Measurements from ENCODE around the gene PPP1R12B.

The PPP1R12B gene, protein sequence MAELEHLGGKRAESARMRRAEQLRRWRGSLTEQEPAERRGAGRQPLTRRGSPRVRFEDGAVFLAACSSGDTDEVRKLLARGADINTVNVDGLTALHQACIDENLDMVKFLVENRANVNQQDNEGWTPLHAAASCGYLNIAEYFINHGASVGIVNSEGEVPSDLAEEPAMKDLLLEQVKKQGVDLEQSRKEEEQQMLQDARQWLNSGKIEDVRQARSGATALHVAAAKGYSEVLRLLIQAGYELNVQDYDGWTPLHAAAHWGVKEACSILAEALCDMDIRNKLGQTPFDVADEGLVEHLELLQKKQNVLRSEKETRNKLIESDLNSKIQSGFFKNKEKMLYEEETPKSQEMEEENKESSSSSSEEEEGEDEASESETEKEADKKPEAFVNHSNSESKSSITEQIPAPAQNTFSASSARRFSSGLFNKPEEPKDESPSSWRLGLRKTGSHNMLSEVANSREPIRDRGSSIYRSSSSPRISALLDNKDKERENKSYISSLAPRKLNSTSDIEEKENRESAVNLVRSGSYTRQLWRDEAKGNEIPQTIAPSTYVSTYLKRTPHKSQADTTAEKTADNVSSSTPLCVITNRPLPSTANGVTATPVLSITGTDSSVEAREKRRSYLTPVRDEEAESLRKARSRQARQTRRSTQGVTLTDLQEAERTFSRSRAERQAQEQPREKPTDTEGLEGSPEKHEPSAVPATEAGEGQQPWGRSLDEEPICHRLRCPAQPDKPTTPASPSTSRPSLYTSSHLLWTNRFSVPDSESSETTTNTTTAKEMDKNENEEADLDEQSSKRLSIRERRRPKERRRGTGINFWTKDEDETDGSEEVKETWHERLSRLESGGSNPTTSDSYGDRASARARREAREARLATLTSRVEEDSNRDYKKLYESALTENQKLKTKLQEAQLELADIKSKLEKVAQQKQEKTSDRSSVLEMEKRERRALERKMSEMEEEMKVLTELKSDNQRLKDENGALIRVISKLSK

DNA sequence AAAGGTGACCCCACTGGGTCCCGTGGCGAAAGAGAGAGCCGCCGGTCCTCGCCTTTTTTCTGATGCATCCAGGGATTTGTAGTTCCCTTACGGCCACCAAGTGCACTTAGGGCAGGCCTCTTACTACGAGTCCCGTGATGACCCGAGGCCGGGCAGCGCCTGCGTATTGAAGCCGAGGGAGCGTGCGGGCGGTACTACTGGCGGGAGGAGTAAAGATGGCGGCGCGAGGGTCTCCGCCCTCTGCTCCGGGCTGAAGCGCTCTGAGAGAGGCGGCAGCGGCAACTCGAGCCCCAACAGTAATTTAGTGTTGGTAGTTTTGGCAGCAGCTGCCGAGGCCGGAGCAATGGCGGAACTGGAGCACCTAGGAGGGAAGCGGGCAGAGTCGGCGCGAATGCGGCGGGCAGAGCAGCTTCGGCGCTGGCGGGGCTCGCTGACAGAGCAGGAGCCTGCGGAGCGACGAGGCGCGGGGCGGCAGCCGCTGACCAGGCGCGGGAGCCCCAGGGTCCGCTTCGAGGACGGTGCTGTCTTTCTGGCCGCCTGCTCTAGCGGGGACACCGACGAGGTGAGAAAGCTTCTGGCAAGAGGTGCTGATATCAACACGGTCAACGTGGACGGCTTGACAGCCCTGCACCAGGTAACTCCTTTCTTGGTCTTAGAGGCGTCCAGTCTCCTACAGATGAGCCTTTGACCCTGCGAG, at the start of gene PPP1R12B:
Gene PPP1R12B (plus strand): TSS at position 191 of the 697 bp plus-strand sequence. CDS start 153 bp downstream, at position 344.
- DNase-seq = peak; percentile 98

DNA sequence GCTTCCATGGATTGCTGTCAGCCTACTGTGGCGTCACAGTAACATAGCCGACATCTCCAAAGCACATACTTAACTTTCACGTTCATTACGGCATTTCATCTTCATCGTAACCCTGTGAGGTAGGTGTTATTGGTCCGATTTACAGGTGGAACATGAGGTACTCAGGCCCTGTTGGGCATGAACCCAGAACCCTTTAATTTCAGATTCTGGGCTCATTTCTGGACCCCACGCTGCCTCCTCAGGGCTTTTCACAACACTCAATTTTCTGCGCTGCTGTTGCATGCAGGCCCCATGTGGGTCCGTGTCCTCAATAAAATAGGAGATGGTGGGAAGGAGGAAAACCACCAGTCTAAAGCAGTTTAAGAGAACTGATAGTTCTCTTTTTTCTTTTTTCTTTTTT, 46.3 kb upstream of the PPP1R12B start:
- no peak for DNase-seq

DNA sequence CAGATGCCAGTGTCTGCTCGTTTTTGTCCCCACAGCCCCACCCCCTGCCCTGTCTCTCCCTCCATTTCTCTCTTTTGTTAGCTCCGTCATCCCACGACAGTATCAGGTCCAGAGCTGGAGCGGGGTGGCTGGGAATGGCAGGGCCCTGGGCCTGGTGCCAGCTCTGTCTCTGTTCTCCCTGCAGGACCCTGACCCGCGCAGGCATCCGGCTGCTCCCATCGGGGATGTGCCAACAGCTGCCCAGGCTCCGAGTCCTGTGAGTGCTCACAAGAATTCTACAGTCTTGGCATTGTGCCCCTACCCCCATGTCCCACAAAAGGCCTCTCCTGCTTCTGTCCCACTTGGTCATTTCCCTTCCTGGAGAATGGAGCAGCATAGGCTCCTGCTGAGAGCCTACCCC, 44.1 kb upstream of the PPP1R12B start:
- DNase-seq = peak; percentile 7

DNA sequence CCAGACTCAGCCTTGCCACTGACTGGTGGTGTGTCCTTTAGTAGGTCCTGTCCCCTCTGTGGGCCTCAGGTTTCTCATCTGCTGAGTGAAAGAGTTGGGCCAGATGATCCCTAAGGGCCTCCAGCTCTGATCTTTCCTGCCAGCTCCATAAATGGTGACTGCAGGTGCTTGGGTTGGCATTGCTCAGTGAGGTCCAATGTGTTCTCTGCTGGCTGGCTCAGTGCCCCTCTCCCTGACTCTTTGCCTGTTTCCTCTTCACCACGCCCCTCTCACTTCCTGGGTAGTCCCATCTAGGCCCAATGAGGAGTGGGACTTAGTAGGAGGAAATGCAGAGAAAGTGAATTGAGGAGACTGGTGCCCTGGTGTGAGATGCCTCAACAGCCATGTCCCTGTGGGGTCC, 43.3 kb upstream of the PPP1R12B start:
- DNase-seq = no peak

DNA sequence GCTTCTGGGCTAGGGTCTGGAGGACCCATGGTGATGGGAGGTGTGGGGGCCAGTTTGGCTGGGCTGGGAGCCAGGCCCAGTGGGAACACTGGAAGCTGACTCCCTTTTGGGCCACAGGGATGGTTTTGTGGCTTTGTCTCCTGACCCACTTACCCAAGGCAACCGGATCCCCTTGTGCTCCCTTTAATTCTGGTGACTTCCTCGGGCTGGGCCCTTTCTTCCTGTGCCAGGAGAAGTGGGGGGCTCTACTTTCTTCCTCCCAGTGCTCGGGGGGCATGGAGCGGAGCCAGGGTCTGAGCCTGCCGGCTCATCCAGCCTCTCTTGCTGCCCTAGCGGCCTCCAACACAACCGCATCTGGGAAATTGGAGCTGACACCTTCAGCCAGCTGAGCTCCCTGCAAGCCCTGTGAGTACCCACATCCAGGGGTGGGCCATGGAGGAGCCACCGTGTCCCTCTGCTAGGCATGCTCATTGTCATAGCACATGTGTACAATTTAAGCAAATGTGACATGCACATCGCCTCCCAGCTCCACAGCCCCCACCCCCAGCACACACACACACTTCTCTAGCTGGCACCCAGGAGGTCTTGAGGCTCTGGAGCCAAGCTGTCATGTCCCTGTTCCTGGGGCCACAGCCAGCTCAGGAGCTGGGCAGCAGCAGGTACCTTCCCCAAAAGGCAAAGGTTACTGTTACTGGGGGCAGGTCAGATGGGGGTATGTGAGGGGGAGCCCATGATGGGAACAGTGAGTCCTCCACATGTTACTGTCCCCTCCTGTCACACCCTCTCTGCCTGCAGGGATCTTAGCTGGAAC, 41.8 kb upstream of the PPP1R12B start:
- no peak for DNase-seq

DNA sequence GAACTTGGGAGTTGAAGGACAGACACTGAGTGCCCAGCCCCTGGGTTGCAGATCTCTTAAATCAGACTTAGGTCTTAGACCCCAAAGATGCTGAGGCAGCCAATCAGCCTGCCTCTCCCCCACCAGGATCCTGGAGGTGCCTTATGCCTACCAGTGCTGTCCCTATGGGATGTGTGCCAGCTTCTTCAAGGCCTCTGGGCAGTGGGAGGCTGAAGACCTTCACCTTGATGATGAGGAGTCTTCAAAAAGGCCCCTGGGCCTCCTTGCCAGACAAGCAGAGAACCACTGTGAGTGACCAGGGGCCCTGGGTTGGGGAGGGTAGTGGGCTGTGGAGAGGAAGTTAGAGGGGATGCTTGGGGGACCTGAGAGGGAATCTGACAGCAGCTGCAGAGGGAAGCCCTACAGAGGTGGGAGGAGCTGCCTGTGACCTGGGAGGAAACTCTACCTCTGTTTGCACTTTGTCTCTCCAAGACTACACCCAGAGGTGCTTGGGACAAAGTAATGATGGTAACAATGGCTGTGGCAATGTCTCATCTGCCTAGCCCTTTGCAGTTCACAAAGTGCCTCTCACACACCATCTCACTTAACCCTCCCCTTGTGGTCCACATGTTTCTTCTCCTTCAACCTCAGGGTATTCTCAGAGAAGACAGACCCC, 38.3 kb upstream of the PPP1R12B start:
- DNase-seq = no peak

DNA sequence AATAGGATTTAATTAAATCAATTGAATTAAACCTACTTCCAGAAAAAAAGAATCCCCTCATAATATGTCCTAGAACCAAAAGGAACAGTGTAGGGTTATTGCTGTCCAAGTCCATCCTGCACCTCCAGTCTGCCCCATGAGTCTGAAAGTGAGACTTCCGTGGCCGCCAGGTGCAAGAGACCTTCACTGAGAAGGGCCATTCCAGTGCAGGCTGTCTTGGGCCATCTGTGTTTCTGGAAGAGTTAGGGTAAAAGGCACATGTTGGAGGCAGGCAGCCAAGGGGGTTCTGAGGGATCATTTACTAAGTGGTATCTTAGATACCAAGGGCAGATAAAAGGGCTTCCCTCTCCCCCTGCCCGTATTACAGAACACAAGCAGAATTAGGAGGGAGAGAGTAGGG, 37.8 kb upstream of the PPP1R12B start:
- DNase-seq = no peak

DNA sequence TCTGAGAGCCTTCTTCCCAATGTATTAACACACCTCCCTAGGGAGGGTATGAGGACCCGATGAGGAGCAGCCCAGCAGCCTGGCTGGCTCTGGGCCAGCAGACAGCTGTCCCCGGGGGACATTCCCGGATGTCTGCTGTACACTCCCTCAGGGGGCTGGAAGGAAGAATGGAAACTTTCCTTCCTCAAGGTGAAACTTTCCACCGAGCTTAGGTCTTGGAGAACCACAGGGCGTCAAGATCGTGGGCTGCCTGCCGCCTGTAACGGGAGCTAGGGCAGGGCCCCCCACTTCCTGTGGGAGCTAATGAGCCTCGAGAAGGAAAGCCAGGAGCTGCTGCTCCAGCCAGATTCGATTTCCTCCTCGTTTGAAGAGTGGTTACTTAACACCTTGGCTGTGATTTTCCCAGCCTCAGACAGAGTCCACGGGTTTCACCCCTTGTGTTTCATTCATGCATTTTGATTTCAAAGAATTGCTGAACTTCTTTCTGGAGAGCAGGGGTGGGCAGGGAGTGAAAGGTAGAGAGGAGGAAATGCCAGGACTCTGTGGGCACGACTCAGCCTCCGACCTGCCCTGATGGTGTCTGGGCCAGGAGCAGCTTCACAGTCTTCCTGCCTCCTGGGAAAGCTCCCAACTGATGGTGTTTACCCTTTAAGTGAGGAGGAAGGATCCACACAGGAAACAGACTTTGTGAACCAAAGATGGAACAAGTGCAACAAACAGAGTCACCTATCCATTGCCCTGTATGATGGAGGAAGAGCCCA, 36.4 kb upstream of the PPP1R12B start:
- peak; percentile 20 for DNase-seq

DNA sequence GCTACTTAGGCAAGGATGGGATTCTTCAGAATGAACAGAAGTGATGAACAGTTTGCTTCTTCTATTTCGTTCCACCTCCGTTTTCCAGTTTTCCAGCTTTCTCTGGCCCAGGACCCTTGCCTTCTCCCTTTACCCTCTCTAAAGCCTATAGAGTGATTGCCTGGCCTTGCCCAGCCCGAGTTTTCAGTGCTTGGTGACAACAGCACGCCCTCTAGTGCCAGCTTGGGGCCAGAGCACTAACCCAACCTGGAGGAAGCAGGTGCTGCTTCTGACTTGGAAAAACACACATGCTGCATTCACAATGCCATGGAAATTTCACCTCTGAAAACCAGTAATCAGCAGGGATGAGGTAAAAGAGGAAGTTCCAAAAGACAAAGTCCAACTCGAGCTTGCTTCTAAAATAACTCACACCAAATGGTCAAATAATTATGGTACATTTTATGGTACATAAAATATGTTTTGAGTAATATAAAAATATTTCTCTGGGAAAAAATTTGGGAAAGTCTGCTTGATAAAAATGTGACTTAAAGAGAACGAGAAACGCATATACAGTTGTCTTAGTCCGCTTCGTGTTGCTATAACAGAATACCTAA, 32.8 kb upstream of the PPP1R12B start:
- peak; percentile 78 for DNase-seq

DNA sequence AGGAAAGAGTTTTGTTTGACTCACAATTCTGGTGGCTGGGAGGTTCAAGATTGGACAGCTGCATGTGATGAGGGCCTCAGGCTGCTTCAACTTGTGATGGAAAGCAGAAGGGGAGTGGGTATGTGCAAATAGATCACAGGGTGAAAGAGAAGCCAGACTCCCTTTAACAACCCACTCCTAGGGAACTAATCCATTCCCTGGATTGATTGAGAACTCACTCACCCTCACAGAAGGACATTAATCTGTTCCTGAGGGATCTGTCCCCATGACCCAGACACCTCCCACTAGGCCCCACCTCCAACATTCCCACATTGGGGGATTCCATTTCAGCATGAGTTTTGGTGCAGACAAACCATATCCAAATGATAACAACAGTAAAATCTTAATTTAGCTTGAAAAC, 32.3 kb upstream of the PPP1R12B start:
- DNase-seq = no peak

DNA sequence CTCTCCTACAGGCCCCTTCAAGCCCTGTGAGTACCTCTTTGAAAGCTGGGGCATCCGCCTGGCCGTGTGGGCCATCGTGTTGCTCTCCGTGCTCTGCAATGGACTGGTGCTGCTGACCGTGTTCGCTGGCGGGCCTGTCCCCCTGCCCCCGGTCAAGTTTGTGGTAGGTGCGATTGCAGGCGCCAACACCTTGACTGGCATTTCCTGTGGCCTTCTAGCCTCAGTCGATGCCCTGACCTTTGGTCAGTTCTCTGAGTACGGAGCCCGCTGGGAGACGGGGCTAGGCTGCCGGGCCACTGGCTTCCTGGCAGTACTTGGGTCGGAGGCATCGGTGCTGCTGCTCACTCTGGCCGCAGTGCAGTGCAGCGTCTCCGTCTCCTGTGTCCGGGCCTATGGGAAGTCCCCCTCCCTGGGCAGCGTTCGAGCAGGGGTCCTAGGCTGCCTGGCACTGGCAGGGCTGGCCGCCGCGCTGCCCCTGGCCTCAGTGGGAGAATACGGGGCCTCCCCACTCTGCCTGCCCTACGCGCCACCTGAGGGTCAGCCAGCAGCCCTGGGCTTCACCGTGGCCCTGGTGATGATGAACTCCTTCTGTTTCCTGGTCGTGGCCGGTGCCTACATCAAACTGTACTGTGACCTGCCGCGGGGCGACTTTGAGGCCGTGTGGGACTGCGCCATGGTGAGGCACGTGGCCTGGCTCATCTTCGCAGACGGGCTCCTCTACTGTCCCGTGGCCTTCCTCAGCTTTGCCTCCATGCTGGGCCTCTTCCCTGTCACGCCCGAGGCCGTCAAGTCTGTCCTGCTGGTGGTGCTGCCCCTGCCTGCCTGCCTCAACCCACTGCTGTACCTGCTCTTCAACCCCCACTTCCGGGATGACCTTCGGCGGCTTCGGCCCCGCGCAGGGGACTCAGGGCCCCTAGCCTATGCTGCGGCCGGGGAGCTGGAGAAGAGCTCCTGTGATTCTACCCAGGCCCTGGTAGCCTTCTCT, 30.3 kb upstream of the PPP1R12B start:
- DNase-seq = no peak

DNA sequence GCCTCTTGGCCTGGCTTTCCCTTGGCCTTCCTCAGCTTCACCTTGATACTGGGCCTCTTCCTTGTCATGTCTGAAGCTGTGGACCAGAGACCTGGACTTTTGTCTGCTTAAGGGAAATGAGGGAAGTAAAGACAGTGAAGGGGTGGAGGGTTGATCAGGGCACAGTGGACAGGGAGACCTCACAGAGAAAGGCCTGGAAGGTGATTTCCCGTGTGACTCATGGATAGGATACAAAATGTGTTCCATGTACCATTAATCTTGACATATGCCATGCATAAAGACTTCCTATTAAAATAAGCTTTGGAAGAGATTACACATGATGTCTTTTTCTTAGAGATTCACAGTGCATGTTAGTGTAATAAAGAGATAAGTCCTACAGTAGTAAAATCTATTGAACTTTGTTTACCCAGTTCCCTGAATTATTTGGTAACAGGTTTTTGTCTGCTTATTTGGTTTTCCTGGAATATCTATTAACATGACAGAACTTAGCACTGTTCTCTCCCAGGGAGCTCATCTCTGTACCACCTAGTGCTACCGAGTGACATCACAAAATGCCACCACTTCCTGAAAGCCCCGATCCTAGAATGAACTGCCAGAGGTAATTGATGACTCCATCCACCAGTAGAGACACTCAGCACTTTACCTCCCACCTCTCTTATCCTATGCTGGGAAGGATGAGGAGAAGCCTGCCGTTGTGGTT, 29.0 kb upstream of the PPP1R12B start:
- DNase-seq = no peak

DNA sequence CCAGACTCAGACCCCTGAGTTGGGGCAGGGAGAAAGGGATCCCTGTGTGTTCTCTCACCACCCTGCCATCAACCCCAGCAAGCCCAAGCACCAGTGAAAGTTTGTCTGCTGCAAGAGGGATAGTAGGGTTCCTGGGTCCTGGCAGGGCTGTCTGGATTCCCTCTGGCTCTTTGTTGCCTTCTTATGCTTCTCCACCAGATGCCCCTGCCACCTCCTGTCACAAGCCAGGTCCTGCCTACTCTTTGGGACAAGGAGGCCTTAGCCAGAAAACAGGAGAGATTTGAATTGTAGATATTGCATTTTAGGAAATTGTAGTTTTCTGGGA, 28.5 kb upstream of the PPP1R12B start:
- DNase-seq = no peak

DNA sequence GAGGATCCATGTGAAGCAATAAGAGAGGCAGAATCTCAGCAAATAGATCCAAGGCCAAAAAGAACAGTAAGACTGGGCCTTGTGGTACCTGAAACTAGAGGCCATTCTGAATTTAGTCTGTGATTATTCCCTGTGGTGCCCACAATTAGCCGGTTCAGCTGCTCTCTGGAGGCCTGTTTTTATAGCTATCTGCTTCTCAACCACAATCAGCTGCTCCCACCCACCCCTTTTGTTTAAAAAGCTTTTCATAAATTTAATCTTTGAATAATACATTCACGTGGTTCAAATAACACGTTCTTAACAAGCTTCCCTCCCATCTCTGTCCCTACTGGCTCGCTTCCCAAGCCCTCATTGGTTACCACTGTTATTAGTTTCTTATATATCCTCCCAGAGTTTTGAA, 24.8 kb upstream of the PPP1R12B start:
- DNase-seq = no peak

DNA sequence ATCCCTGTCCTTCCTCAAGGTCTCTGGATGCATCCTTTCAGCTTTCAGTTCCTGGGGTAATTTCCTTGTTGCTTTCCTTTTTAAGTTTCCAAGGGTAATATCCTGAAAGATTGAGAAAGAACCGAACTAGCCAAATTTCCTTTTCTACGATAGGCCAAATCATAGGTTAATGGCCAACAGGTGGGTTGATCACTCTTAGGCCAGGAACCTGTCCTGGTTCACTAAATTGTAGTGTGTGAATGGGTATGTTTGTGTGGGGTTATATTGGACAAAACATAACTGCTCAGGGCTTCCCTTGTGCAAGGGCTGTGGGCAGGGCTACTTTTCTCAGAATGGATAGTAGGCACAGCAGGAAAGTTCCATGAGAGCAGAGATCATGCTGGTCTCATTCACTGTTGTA, 23.9 kb upstream of the PPP1R12B start:
- no peak for DNase-seq

DNA sequence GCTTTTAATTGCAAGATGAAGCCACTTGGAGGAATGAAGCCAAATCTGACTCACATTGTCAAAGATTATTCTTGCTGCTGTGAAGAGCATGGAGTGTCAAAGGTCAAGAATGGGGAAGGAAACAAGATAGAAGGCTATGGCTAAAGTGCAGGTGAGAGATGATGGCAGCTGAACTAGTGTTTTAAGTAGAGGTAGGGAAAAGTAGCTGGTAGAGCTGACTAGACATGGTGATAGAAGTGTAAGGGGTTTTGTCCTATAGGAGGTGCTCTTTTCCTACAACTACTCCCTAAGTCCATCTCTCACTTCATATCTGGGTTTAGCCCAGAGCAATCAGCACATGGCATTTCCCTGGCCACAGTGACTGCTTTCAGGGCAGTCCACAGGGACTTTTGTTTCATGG, 18.6 kb upstream of the PPP1R12B start:
- DNase-seq = no peak

DNA sequence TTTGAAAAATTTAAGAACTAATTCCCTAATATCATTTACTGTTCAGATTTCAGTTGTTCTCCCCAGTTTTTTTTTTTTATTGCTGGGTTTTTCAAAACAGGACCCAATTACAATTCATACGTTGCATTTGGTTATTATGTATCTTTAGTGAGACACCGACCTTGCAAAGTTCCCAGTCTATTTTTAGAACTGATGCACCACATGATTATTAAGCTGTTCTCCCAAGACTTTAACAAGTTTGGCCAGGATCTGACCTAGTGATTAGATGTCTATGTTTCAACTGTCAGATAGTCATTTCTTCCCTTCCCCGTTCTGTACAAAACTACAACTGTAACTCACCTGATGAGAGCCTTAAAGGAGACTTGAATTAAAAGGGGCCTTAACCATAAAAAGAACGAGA, 14.6 kb upstream of the PPP1R12B start:
- DNase-seq = no peak

DNA sequence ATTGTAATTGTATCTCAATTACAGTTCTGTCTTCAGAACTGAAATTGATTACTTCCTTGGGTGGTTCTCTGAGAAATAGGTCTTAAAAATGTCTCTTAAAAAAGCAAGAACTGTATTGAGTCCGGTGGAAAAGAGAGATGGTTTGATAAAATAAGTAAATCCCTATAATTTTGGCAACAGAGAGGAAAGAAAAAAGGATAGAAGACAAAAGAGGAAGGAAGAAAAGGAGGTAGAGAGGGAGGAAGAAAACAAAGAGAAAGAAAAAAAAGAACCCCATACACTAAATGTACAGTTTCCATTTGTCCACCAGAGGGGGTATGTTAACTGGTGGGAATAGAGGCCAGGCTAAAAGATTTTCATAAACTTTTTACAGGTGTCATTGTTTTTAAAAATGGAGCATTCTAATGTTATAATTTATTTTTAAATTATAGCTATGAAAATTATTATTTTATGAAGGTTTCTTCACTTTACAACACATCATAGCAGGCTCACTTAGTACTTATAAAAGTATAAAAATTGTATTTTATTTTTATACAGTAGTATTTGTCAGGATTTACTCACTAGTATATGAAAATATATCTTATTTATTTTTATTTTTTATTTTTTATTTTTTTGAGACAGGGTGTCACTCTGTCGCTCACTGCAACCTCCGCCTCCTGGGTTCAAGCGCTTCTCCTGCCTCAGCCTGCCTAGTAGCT, 4.7 kb upstream of the PPP1R12B start:
- peak; percentile 39 for DNase-seq

Data from COR-L47 (cell line).